Osteoblast (primary cell): ENCODE measurements around the gene CLEC4F. TPM values are rescaled to one million over a fixed set of nuclear protein-coding genes. Genes with fewer than 3 reads are reported as not detected.
"Not testable (repeated sequence)": the region's sequence is repeated elsewhere in the genome, so short reads cannot be mapped to it uniquely, and the experiment has no call there.

ENCODE experiments used
- DNase-seq: peaks from one replicate; pipeline ENCODE4 v3.0.0; 2011; ENCODE audit warnings: low spot score, mixed read lengths; ENCODE audit not compliant: insufficient read length; ENCODE audit errors: missing footprints
- H2AFZ ChIP-seq: 2 replicates; pipeline ENCODE4 v1.6.0; 2011; ENCODE audit warnings: mild to moderate bottlenecking, low read length
- H3K27ac ChIP-seq: 2 replicates; pipeline ENCODE4 v1.5.1; 2011; ENCODE audit warnings: mild to moderate bottlenecking, low read depth, low read length, moderate library complexity
- H3K27me3 ChIP-seq: 2 replicates; pipeline ENCODE4 v1.6.0; 2012; ENCODE audit warnings: mild to moderate bottlenecking, control low read depth, inconsistent platforms, low read length, moderate library complexity; ENCODE audit not compliant: insufficient read depth
- H3K36me3 ChIP-seq: 2 replicates; pipeline ENCODE4 v1.5.1; 2011; ENCODE audit warnings: mild to moderate bottlenecking, low read length, control low read depth, moderate library complexity; ENCODE audit not compliant: insufficient read depth
- H3K4me1 ChIP-seq: 2 replicates; pipeline ENCODE4 v1.5.1; 2011; ENCODE audit warnings: mild to moderate bottlenecking, low read length, control low read depth, moderate library complexity; ENCODE audit not compliant: insufficient read depth
- H3K4me2 ChIP-seq: 2 replicates; pipeline ENCODE4 v1.6.0; 2011; ENCODE audit warnings: mild to moderate bottlenecking, low read length; ENCODE audit not compliant: insufficient read depth
- H3K4me3 ChIP-seq: fragments of 200-600 bp; sonication (generic); 3 replicates; pipeline ENCODE4 v1.5.1; 2012; ENCODE audit warnings: mild to moderate bottlenecking, low read length, inconsistent platforms; ENCODE audit not compliant: insufficient read depth
- H3K79me2 ChIP-seq: 2 replicates; pipeline ENCODE4 v1.6.0; 2012; ENCODE audit warnings: mild to moderate bottlenecking, low read length, control low read depth, inconsistent platforms; ENCODE audit not compliant: insufficient read depth
- H3K9me3 ChIP-seq: 2 replicates; pipeline ENCODE4 v1.5.1; 2011; ENCODE audit warnings: low read depth, low read length, control low read depth
- H4K20me1 ChIP-seq: 2 replicates; pipeline ENCODE4 v1.6.0; 2012; ENCODE audit warnings: mild to moderate bottlenecking, low read length, control low read depth; ENCODE audit not compliant: insufficient read depth
- CTCF ChIP-seq: IDR thresholded peaks from 2 replicates; pipeline ENCODE4 v1.5.1; 2011; ENCODE audit warnings: mild to moderate bottlenecking, low read depth, low read length, moderate library complexity; ENCODE audit errors: extremely low read depth
- total RNA-seq: library from RNA; depleted of rRNA; stranded (reverse); fragments of >200 nt; gene quantifications from 2 replicates; pipeline ENCODE4 v1.2.3, GENCODE V29; 2012

Gene CLEC4F
- total RNA-seq, 1 donor, result not detected

GRCh38 chr2:70799706-70800105 lies 20.7 kb downstream of the CLEC4F start:
- H2AFZ ChIP-seq, result no peak overlapping the region
- H3K4me3 ChIP-seq, result no peak overlapping the region
- no peaks in the 10 kb centered on the region for H3K9me3 ChIP-seq
- H3K27me3 ChIP-seq, result peaks cover 8% of the 10 kb centered on the region
- H4K20me1 ChIP-seq, result no peaks in the 10 kb centered on the region
- no peak overlapping the region for H3K4me2 ChIP-seq
- no peaks in the 10 kb centered on the region for H3K36me3 ChIP-seq
- H3K4me1 ChIP-seq, result no peaks in the 10 kb centered on the region
- DNase-seq, result no peak
- no peak overlapping the region for H3K27ac ChIP-seq
- no peaks in the 10 kb centered on the region for H3K79me2 ChIP-seq
- TF ChIP-seq CTCF, result no peak

- H2AFZ ChIP-seq, H4K20me1 ChIP-seq, H3K4me2 ChIP-seq, H3K27ac ChIP-seq, H3K79me2 ChIP-seq, H3K36me3 ChIP-seq, H3K9me3 ChIP-seq, DNase-seq, H3K4me1 ChIP-seq, H3K4me3 ChIP-seq: not testable (repeated sequence)
- H3K27me3 ChIP-seq, result peaks cover 19% of the 10 kb centered on the region
These were observed 22.4 kb downstream of the CLEC4F start for GRCh38 chr2:70797996-70798395.

GRCh38 chr2:70797506-70797905 lies 22.9 kb downstream of the CLEC4F start:
- Histone ChIP-seq H3K27ac (no peak overlapping the region), H2AFZ (no peak overlapping the region), H3K4me1 (no peaks in the 10 kb centered on the region), H3K27me3 (peaks cover 24% of the 10 kb centered on the region), H3K36me3 (no peaks in the 10 kb centered on the region), H4K20me1 (no peaks in the 10 kb centered on the region), H3K79me2 (no peaks in the 10 kb centered on the region), H3K9me3 (no peaks in the 10 kb centered on the region), H3K4me2 (no peak overlapping the region), H3K4me3 (no peak overlapping the region)
- DNase-seq, result no peak
- no peak for TF ChIP-seq CTCF

GRCh38 chr2:70796262-70796661 lies 24.1 kb downstream of the CLEC4F start:
- Histone ChIP-seq H3K4me1 (no peaks in the 10 kb centered on the region), H3K79me2 (no peaks in the 10 kb centered on the region), H3K4me3 (no peak overlapping the region), H3K36me3 (no peaks in the 10 kb centered on the region), H3K27ac (no peak overlapping the region), H3K27me3 (peaks cover 33% of the 10 kb centered on the region), H2AFZ (no peak overlapping the region), H3K4me2 (no peak overlapping the region), H3K9me3 (no peaks in the 10 kb centered on the region), H4K20me1 (no peaks in the 10 kb centered on the region)
- TF ChIP-seq CTCF, result no peak
- DNase-seq, result no peak
